BJ (cell line): Measurements from ENCODE around the gene DPY19L3. TPM values are rescaled to one million over a fixed set of nuclear protein-coding genes. Genes with fewer than 3 reads are reported as not detected.

Experiments used
- CTCF ChIA-PET: fragments of 350-600 bp; formaldehyde crosslinking; extraction: SDS; loops from one replicate; lab custom pipeline; 2021; ENCODE audit warnings: antibody characterized with exemption, inconsistent platforms; lab: Yijun Ruan, JAX
- POLR2A ChIA-PET: fragments of 300-600 bp; sonication (Branson Sonifier 250); formaldehyde crosslinking; extraction: SDS; loops from one replicate; lab custom pipeline; 2021; ENCODE audit warnings: antibody characterized with exemption; lab: Charles Lee
- DNase-seq: peaks from one replicate; pipeline ENCODE4 v3.0.0-alpha.2; 2011; ENCODE audit warnings: low read depth
- H3K27me3 ChIP-seq: 2 replicates; pipeline ENCODE4 v1.6.0; 2011; ENCODE audit warnings: low read length; ENCODE audit not compliant: control insufficient read depth, insufficient read depth
- H3K36me3 ChIP-seq: 2 replicates; pipeline ENCODE4 v1.5.1; 2011; ENCODE audit warnings: low read length; ENCODE audit not compliant: control insufficient read depth, insufficient read depth
- H3K4me3 ChIP-seq: 2 replicates; pipeline ENCODE4 v1.5.1; 2011; ENCODE audit warnings: low read depth, mild to moderate bottlenecking, control low read depth, low read length
- polyA plus RNA-seq: library from polyadenylated mRNA; depleted of rRNA; stranded (reverse); fragments of >200 nt; gene quantifications from 2 replicates; pipeline ENCODE4 v1.2.3, GENCODE V29; 2011; rRNA removed
- TF ChIP-seq, protein P1 (sequence below): IDR thresholded peaks from 2 replicates; pipeline ENCODE4 v1.5.1; 2011; ENCODE audit warnings: low read depth, mild to moderate bottlenecking, control low read depth, inconsistent platforms, low read length, moderate library complexity; ENCODE audit not compliant: insufficient read depth

The DPY19L3 gene
- polyA plus RNA-seq, 1 experiment: 31.9 TPM

DNA sequence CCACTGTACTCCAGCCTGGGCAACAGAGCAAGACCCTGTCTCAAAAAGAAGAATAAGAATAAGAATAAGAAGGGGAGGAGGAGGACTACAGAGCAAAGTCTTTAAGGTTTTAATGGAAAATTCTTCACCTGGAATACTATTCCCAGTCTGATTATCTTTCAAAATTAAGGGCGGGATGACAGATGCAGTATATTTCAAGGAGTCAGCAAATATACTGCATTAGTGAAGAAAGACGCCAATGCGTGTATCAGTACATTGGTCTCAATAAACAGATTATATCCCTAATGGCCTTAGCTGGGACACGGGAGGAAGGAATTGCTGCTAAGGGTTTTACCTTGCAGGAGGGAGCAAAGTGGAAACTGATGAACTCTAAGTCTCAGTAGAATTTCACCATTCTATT is 121.3 kb downstream of the DPY19L3 start:
- TF ChIP-seq, protein P1, sequence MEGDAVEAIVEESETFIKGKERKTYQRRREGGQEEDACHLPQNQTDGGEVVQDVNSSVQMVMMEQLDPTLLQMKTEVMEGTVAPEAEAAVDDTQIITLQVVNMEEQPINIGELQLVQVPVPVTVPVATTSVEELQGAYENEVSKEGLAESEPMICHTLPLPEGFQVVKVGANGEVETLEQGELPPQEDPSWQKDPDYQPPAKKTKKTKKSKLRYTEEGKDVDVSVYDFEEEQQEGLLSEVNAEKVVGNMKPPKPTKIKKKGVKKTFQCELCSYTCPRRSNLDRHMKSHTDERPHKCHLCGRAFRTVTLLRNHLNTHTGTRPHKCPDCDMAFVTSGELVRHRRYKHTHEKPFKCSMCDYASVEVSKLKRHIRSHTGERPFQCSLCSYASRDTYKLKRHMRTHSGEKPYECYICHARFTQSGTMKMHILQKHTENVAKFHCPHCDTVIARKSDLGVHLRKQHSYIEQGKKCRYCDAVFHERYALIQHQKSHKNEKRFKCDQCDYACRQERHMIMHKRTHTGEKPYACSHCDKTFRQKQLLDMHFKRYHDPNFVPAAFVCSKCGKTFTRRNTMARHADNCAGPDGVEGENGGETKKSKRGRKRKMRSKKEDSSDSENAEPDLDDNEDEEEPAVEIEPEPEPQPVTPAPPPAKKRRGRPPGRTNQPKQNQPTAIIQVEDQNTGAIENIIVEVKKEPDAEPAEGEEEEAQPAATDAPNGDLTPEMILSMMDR: no peak
- ChIA-PET POLR2A (no interaction called here), CTCF (no interaction called here)

DNA sequence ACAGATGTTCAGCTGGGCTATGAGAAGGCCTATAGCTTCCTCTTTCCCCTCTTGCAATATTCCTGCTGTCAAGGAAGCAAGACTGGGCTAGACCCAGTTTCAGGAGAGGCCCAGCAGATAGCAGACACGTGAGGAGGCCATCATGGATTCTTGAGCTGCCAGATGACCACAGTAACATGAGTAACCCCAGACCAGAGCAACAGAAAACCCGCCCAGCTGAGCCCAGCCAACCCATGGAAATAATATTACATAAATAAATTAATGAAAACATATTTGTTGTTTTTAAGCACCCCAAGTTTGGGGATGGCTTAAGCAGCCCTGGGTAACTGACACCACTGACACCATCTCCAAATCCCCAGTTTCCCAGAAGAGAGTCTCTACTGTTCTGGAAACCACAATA is 125.2 kb downstream of the DPY19L3 start:
- CTCF ChIA-PET: no interaction called here
- Histone ChIP-seq H3K27me3 (no peaks in the 10 kb centered on the region), H3K36me3 (no peaks in the 10 kb centered on the region), H3K4me3 (no peak overlapping the region)
- POLR2A ChIA-PET: no interaction called here
- TF ChIP-seq, protein P1: no peak
- DNase-seq: no peak

More for the DNA sequence above, 121.3 kb downstream of the DPY19L3 start:
- H3K36me3 ChIP-seq: no peaks in the 10 kb centered on the region
- no peaks in the 10 kb centered on the region for H3K27me3 ChIP-seq
- no peak for DNase-seq
- H3K4me3 ChIP-seq: no peak overlapping the region

DNA sequence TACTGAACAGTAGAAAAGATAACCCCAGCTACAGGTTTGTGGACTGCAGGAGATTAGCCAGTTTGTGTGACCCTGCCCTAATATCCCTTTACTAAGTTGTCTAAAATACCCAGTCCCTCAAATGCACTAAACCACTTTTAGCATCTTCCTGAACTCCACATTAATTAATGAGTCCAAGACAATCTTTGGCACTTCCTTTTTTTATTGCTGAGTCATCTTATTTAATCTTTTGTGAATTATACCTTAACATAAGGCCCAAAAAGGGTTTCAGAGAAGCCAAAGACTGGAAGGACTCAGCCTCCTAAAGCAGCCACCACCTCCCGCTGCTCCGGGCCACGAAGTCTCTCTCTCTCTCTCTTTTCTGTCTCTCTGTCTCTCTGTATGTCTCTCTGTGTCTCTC is 126.7 kb downstream of the DPY19L3 start:
- Histone ChIP-seq H3K36me3 (no peaks in the 10 kb centered on the region), H3K27me3 (no peaks in the 10 kb centered on the region), H3K4me3 (no peak overlapping the region)
- ChIA-PET POLR2A (no interaction called here), CTCF (no interaction called here)
- TF ChIP-seq, protein P1: no peak
- no peak for DNase-seq

Other genes starting within 250 kb of the DPY19L3 start
- gene ZNF507, start 60.2 kb upstream of the DPY19L3 start, polyA plus RNA-seq: 6.7 and 11.5 TPM in 2 replicates
- gene PDCD5, start 175.4 kb downstream of the DPY19L3 start, polyA plus RNA-seq: 66.9 and 92.0 TPM in 2 replicates